GM21515 (cell line): ENCODE measurements around the gene MIOX.

ENCODE experiments used
- ATAC-seq: cut with Tn5 transposase; IDR thresholded peaks from one replicate; pipeline ENCODE4 v1.9.1; 2021; ENCODE audit not compliant: unreplicated experiment

The MIOX gene

GRCh38 chr22:50454556-50455075, 32.0 kb upstream of the MIOX start:
- no peak for ATAC-seq

- no peak for ATAC-seq
Observed at GRCh38 chr22:50455201-50455600, 31.5 kb upstream of the MIOX start.

GRCh38 chr22:50456026-50456425, 30.6 kb upstream of the MIOX start:
- ATAC-seq: no peak

GRCh38 chr22:50456466-50457234, 30.0 kb upstream of the MIOX start:
- ATAC-seq: no peak

GRCh38 chr22:50459016-50459415, 27.6 kb upstream of the MIOX start:
- ATAC-seq: no peak

GRCh38 chr22:50459496-50460140, 27.0 kb upstream of the MIOX start:
- no peak for ATAC-seq

GRCh38 chr22:50460938-50461337, 25.7 kb upstream of the MIOX start:
- no peak for ATAC-seq

GRCh38 chr22:50461536-50461935, 25.1 kb upstream of the MIOX start:
- ATAC-seq: no peak

GRCh38 chr22:50461979-50462540, 24.6 kb upstream of the MIOX start:
- no peak for ATAC-seq

GRCh38 chr22:50463188-50463900, 23.3 kb upstream of the MIOX start:
- ATAC-seq: no peak

- no peak for ATAC-seq
Observed at GRCh38 chr22:50464451-50464850, 22.2 kb upstream of the MIOX start.

- no peak for ATAC-seq
Observed at GRCh38 chr22:50465066-50465930, 21.4 kb upstream of the MIOX start.

- ATAC-seq: no peak
Observed at GRCh38 chr22:50467341-50467740, 19.3 kb upstream of the MIOX start.

- no peak for ATAC-seq
Observed at GRCh38 chr22:50467773-50468440, 18.8 kb upstream of the MIOX start.

GRCh38 chr22:50468626-50469025, 18.0 kb upstream of the MIOX start:
- no peak for ATAC-seq

- peak; percentile 50 for ATAC-seq
Observed at GRCh38 chr22:50469377-50470305, 17.0 kb upstream of the MIOX start.

GRCh38 chr22:50470491-50470890, 16.2 kb upstream of the MIOX start:
- ATAC-seq: no peak

- ATAC-seq: no peak
Observed at GRCh38 chr22:50471197-50471847, 15.3 kb upstream of the MIOX start.
